DLD1 (cell line): Measurements from ENCODE around the gene DAPK1.

Experiments used
- in situ Hi-C: cut with HindIII; loops from 2 replicates; pipeline ENCODE4 v1.10.0; 2017; ENCODE audit warnings: low sequenced_read_pairs

The DAPK1 gene

GRCh38 chr9:87564791-87565241 is 67.1 kb downstream of the DAPK1 start:
- in situ Hi-C loops: no loop called here

GRCh38 chr9:87567001-87567400 is 69.3 kb downstream of the DAPK1 start:
- in situ Hi-C loops: no loop called here

DNA sequence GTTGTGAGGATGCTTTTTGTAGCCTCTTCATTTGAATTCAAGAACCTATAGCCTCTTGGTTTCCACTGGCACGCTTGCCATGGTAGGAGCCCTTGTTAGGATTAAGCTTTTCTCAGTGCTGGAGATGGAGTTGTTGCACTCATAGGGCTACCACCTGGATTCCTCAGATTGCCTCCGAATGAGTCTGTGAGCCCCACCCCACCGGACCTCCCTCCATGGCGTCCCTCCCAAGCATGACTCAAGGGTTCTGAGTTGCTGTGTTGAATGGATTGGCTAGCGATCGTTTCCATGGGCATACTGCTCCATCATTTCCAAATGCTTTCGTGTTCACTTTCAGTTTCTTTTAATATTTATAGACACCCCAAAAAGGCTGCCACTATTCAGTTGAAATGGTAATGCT is 69.9 kb downstream of the DAPK1 start:
- in situ Hi-C loops: no loop called here

DNA sequence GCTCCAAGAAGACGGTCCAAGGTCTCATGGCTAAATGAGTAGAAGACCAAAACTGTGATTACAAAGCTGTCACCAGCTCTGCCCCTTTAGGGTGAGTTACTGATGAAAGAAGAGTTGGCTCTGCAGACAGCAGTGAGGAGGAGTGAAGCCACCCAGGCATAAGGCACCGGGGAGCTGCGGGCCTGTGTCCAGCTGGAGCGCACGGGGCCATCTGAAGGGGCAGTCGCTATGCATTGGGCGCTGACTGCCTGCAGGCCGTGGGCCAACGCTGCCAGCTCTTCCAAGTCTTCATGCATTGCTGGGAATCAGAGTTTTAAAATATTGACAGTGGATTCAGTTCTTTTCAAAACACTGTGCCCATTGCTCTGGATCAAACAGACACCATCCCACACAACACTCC is 70.3 kb downstream of the DAPK1 start:
- in situ Hi-C loops: no loop called here

GRCh38 chr9:87568401-87568800 is 70.7 kb downstream of the DAPK1 start:
- in situ Hi-C loops: no loop called here

DNA sequence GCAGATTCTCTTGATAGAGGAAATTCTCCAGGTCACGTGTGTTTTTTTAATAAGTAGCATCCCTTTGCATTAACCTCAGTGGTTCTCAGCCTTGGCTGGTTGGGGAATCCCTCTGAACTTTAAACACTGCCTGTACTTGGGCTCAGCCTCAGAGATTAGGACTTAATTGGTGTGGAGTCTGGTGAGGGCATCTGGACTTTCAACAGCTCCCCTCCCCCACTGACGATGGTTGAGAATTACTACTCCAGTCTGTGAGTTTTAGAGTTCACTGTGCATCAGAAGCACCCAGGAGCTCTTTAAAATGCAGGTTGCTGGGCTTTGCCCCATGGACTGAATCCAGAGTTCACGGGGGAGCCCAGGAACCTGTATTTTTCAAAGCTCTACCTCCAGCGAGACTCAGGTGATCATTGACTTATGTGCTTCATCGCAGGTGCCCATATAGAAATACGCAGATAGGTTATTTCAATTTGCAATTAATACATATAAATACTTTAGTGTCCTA is 71.4 kb downstream of the DAPK1 start:
- in situ Hi-C loops: no loop called here

DNA sequence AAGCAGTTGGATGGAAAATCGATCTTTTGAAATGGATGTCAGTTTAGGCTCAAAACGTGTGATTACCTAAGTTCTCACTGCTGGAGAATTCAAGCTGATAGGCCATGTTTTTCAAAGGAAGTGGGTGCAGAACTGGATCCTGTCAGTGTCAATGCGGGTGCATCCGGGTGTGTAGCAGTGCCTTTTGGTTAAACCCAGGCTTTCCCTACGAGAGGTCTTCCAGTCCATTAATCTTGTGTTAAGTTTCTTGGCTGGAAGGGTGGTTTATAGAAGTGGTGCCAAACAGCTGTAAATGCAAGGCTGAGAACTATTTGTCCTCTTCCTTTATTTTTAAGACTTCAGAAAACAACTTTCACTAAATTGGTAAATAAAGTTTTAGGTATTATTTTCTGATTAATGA is 71.9 kb downstream of the DAPK1 start:
- in situ Hi-C loops: no loop called here

GRCh38 chr9:87570000-87570908 is 72.6 kb downstream of the DAPK1 start:
- in situ Hi-C loops: no loop called here

DNA sequence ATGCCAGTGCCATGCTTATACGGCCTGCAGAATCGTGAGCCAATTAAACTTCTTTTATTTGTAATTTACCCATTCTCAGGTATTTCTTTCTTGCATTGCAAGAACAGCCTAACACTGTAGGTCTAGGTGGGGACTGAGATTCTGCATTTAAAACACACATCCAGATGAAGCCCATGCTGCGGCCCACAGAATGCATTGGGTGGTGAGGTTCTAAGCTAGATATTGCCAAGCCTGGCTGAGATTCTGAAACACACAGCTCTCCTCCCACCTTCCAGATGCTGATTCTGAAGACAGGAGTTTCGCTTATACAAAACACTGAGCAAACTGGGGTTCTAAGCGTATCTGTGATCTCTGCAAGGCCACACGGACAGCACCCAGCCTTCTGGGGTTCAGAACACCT is 75.1 kb downstream of the DAPK1 start:
- in situ Hi-C loops: no loop called here

DNA sequence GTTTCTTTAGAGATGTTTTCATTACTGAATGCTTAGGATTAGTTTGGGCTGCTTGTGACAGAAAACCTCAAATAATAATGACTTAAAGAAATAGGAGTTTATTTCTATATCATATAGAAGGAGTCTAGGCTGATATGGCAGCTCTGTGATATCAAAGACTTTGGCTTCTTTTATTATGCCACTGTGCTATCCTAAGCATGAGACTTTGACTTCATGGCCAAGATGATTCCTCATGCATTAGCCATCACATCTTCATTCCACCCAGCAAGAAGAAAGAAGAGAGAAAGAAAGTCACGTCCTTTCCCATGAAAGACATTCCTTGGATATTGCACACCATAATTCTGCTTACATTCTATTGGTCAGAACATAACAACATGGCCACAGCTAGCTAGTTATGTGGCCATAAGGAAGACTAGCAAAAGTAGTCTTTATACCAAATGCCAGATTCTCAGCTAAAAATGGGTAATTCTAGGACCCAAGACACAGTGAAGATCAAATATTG is 76.2 kb downstream of the DAPK1 start:
- in situ Hi-C loops: no loop called here

GRCh38 chr9:87577746-87578145 is 80.1 kb downstream of the DAPK1 start:
- in situ Hi-C loops: no loop called here

- in situ Hi-C loops: no loop called here
These were observed 81.0 kb downstream of the DAPK1 start for GRCh38 chr9:87578625-87579024.

DNA sequence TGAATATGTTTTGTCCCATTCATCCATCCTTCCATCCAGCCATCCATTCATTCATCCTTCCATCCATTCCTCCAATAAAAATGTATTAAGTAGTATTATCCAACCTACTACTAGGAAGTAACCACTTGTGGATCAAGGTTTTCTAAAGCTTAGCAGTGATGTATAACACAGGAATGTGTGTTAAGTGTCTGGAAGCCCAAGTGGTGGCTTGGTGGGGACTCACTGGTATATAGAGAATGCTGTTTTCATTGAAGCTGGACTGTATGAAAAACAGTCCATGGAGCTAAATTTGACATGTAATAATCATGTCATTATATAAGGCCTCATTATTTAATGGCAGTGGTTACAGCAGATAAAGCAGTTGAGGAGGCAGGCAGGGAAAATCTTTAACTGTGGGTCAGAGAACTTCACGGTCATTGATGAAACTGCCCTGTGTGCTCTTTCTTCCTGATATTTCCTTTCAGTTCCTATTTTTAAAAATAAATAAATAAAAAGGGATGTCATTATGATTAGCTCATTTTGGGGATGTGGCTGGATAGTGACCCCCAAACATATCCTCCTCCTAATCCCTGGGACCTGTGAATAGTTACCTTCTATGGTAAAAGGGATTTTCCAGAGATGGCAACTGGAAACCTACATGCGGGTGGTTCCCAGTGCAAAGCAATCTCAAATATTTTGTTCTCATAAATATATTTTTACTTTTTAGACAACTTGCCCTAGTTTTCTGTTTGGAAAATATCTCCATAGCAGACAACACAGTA is 82.3 kb downstream of the DAPK1 start:
- in situ Hi-C loops: no loop called here

- in situ Hi-C loops: no loop called here
These were observed 83.3 kb downstream of the DAPK1 start for GRCh38 chr9:87580941-87581438.

GRCh38 chr9:87581513-87581912 is 83.8 kb downstream of the DAPK1 start:
- in situ Hi-C loops: no loop called here

- in situ Hi-C loops: no loop called here
These were observed 84.4 kb downstream of the DAPK1 start for GRCh38 chr9:87581949-87582637.

GRCh38 chr9:87584326-87584725 is 86.7 kb downstream of the DAPK1 start:
- in situ Hi-C loops: no loop called here

DNA sequence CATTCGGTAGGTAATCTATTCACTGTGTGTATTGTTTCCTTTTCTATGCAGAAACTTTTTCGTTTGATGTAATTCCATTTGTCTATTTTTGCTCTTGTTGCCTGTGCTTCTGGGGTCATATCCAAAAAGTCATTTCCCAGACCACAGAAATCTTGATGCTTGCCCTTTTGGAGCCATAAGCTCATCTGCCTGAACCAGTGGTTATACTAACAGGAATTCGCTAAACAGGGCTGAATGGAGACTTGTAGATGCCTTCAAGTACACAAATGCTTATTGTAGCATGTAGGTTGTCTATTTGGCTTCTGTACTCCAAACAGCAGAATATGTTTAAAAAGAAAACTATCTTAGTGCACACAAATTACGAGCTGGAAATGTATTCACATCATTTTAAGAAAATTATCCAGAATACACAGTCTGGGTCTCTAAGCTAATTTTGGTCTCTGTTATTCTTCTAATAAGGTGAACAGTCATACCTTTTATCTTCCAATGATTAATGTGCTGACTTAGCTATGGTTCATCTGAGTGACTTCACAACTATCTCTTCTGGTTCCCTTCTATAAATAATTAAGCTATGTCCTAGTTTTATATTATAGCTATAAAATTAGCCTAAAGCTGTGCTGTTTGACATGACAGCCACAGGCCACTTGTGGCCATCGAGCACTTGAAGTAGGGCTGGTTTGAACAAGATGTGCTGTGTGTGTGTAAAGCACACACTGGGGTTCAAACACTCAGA is 87.6 kb downstream of the DAPK1 start:
- in situ Hi-C loops: no loop called here

GRCh38 chr9:87586731-87587355 is 89.2 kb downstream of the DAPK1 start:
- in situ Hi-C loops: no loop called here

DNA sequence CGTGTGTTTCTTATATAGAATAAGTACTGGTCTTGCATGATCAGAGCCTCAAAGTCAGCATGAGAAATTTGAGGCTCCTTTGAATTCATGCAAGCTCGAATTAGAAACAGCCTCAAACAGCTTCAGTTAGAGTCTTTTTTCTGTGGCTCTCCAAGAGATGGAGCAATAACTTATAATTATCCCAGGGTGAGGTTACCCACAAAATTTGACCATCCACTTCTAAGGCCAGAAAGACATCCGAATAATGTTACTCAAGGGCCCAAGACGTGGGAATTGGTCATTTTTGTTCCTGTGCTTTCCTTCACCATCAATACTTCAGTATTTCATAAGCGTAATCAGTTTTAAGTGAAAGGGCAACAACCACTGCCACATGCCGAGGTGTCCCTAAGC is 89.7 kb downstream of the DAPK1 start:
- in situ Hi-C loops: no loop called here
